Breast epithelium (tissue), 3 donors: ENCODE data around the gene TXNL1.

ENCODE experiments used
- CTCF ChIP-seq, 3 donors: fragments of 450-650 bp; IDR thresholded peaks; one replicate each; pipeline ENCODE4 v1.5.1; 2016 to 2017; ENCODE audit warnings: antibody characterized with exemption in 3 of 3, mild to moderate bottlenecking in 3 of 3, moderate library complexity in 3 of 3
- POLR2AphosphoS5 ChIP-seq, 3 donors: sonication (generic); formaldehyde crosslinking; IDR thresholded peaks; one replicate each; pipeline ENCODE4 v1.6.1; 2017; ENCODE audit warnings: antibody characterized with exemption in 3 of 3

GRCh38 chr18:56645415-56646016 is 7.1 kb upstream of the TXNL1 start:
- TF ChIP-seq CTCF (IDR thresholded peaks at IDR 0.05) (no peak), POLR2AphosphoS5 (IDR thresholded peaks at IDR 0.05) (no peak)
